Measurements from ENCODE around the gene KLF18.

The KLF18 gene

DNA sequence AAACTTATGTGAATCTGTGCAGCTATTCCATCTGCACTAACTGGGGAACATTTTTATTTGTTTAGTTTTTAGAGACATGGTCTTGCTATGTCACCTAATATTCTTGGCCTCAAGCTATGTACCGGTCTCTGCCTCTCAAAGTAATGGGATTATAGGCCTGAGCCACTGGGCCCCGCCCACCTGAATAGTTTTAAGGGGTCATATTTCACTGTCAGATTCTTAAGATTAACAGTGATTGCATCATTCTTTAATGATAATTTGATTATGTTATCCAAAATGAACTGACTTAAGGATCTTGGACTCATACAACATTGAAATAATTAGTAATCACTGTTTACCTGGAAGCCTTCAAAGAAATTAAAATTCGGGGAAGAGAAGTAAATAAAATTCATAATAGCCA is 12.6 kb upstream of the KLF18 start:
- no peak for DNase-seq (ENCODE audit: low read depth in 2 of 2)
- H3K4me3 ChIP-seq (replicated peaks in 1 of 2; ENCODE audit: low read depth in 2 of 2, low read length in 2 of 2): no peak overlapping the region
- TF ChIP-seq, protein P1, sequence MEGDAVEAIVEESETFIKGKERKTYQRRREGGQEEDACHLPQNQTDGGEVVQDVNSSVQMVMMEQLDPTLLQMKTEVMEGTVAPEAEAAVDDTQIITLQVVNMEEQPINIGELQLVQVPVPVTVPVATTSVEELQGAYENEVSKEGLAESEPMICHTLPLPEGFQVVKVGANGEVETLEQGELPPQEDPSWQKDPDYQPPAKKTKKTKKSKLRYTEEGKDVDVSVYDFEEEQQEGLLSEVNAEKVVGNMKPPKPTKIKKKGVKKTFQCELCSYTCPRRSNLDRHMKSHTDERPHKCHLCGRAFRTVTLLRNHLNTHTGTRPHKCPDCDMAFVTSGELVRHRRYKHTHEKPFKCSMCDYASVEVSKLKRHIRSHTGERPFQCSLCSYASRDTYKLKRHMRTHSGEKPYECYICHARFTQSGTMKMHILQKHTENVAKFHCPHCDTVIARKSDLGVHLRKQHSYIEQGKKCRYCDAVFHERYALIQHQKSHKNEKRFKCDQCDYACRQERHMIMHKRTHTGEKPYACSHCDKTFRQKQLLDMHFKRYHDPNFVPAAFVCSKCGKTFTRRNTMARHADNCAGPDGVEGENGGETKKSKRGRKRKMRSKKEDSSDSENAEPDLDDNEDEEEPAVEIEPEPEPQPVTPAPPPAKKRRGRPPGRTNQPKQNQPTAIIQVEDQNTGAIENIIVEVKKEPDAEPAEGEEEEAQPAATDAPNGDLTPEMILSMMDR (IDR thresholded peaks at IDR 0.05; ENCODE audit: low read depth, low read length): no peak

GRCh38 chr1:44152692-44153091 is 11.3 kb upstream of the KLF18 start:
- TF ChIP-seq, protein P1 (IDR thresholded peaks at IDR 0.05; ENCODE audit: low read depth, low read length): no peak
- H3K4me3 ChIP-seq (replicated peaks in 1 of 2; ENCODE audit: low read depth in 2 of 2, low read length in 2 of 2): no peak overlapping the region
- DNase-seq (ENCODE audit: low read depth in 2 of 2): no peak

DNA sequence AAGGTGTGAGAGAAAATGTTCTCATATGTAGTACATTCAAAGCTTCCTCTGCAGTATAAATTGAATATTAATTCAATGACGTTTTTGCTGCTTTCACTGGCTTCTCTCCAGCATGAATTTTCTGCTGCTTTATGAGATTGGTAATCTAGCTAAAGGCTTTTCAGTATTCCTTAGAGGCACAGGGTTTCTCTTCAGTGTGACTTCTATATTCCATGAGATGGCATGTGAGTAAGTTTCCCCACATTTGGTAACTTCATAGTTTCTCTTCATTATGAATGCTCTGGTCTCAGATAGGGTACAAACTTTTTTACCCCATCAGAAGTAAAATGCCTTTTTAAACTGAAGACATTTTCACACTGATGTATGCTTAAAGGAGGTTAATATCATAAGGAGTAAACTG is 10.4 kb upstream of the KLF18 start:
- peak in 1 of 2 donors; percentile 3 for DNase-seq (ENCODE audit: low read depth in 2 of 2)
- H3K4me3 ChIP-seq (replicated peaks in 1 of 2; ENCODE audit: low read depth in 2 of 2, low read length in 2 of 2): no peak overlapping the region
- TF ChIP-seq, protein P1 (IDR thresholded peaks at IDR 0.05; ENCODE audit: low read depth, low read length): no peak

DNA sequence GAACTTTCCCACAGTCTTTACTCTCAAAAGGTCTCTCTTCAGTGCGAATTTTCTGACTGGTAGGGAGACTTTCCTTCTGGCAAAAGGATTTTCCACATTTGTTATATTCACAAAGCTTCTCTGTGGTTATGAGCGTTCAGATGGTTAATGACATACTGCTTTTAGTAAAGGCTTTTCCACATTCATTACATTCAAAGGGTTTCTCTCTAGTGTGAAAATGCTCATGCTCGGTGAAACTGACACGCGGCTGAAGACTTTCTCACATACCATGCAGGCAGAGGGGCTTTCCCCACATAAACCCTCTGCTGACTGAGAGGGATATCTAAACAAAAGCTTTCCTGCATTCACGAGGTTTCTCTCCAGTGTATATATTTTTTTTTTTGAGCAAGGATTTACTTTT is 9.9 kb upstream of the KLF18 start:
- DNase-seq (ENCODE audit: low read depth in 2 of 2): no peak
- no peak overlapping the region for H3K4me3 ChIP-seq (replicated peaks in 1 of 2; ENCODE audit: low read depth in 2 of 2, low read length in 2 of 2)
- TF ChIP-seq, protein P1 (IDR thresholded peaks at IDR 0.05; ENCODE audit: low read depth, low read length): no peak

DNA sequence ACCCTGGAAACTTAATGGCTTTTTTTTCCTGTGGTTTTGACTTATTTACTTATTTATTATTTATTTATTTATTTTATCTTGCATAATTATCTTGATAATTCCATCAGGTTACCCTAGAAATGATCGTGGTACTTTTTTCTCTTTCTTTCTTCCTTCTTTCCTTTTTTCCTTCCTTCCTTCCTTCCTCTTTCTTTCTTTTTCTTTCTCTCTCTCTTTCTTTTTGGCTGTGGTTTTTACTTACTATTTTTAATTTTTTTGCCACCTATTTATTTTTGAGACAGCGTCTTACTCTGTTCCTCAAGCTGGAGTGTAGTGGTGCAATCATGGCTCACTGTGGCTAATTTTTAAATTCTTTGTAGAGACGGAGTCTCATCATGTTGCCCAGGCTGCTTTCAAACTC is 6.2 kb upstream of the KLF18 start:
- TF ChIP-seq, protein P1 (IDR thresholded peaks at IDR 0.05; ENCODE audit: low read depth, low read length): no peak
- no peak overlapping the region for H3K4me3 ChIP-seq (replicated peaks in 1 of 2; ENCODE audit: low read depth in 2 of 2, low read length in 2 of 2)
- DNase-seq (ENCODE audit: low read depth in 2 of 2): no peak

DNA sequence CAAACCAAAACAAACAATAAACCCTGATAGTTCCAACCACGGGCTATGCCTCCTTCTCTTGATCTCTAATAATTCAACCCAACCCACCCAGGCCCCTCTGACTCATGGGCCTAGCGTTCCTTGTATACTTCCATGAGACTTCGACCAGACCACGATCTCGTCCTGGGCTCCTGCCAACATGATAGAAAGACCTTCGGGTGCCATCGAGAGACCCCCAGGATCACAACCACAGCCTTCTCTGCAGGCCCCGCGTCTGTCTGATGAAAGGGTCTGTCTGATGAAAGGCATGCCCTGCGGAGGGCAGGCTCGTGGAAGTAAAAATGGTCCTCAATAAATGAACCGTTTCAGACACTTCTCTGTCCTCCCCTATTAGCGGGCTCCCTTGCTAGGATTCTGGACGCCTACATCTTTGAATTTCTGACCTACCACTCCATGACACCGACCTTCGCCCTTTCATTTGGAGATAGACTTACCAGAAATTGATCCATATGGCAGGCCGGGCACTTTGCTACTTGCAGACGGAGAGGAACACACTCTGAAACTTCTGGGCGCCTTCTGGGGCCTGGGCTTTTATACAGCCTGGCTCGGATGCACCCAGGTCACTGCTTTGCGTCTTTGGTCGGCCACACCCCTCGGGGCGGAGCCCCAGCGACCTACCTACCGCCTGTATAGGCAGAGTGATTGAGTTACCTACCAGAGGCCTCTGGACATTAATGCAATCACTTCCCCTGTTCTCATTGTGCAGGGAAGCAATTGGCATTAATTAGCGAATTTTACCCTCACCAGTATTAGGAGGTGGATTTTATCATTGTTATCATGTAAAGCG is 5.3 kb upstream of the KLF18 start:
- TF ChIP-seq, protein P1 (IDR thresholded peaks at IDR 0.05; ENCODE audit: low read depth, low read length): no peak

More for the DNA sequence above, 5.3 kb upstream of the KLF18 start:
- no peak overlapping the region for H3K4me3 ChIP-seq (replicated peaks in 1 of 2; ENCODE audit: low read depth in 2 of 2, low read length in 2 of 2)
- DNase-seq (ENCODE audit: low read depth in 2 of 2): no peak

All from cardiac fibroblast (primary cell).